ENCODE measurements around the gene DNAH17. TPM values are rescaled to one million over a fixed set of nuclear protein-coding genes. Genes with fewer than 3 reads are reported as not detected.

Gene DNAH17
- total and polyA plus RNA-seq, 2 of the 13 experiments (the other 11 are each of a cell fraction or from before 2014, with no cell fraction given), result 0.86 to 1.6 TPM

GRCh38 chr17:78396441-78397337 is 180.5 kb downstream of the DNAH17 start (continued):
- TF ChIP-seq ZNF460 (CRISPR knock-in tag; IDR thresholded peaks at IDR 0.05; ENCODE audit: borderline replicate concordance) (no peak), FOXO4 (CRISPR knock-in tag; conservative IDR thresholded peaks at IDR 0.05) (no peak), TBX2 (CRISPR knock-in tag; IDR thresholded peaks at IDR 0.05; ENCODE audit: borderline replicate concordance) (peak; percentile 23; the same call in 1 of the 2 replicates), ZKSCAN5 (CRISPR knock-in tag; IDR thresholded peaks at IDR 0.05) (no peak), MIER3 (CRISPR knock-in tag; IDR thresholded peaks at IDR 0.05; ENCODE audit: borderline replicate concordance) (no peak), ZNF569 (CRISPR knock-in tag; IDR thresholded peaks at IDR 0.05; ENCODE audit: borderline replicate concordance) (no peak), MLLT10 (CRISPR knock-in tag; IDR thresholded peaks at IDR 0.05) (no peak), SP4 (CRISPR knock-in tag; IDR thresholded peaks at IDR 0.05) (no peak), TBX3 (IDR thresholded peaks at IDR 0.05; ENCODE audit: borderline replicate concordance) (peak; percentile 6; the same call in 1 of the 2 replicates), GPBP1L1 (CRISPR knock-in tag; IDR thresholded peaks at IDR 0.05) (no peak), BCLAF1 (IDR thresholded peaks at IDR 0.05) (no peak), SKI (IDR thresholded peaks at IDR 0.05; ENCODE audit: partially characterized antibody) (peak; percentile 44), MAF1 (CRISPR knock-in tag; IDR thresholded peaks at IDR 0.05; ENCODE audit: borderline replicate concordance) (no peak), ATF3 (CRISPR knock-in tag; IDR thresholded peaks at IDR 0.05) (no peak), ZNF17 (CRISPR knock-in tag; IDR thresholded peaks at IDR 0.05) (no peak), KDM1A (CRISPR knock-in tag; IDR thresholded peaks at IDR 0.05) (no peak), THAP7 (CRISPR knock-in tag; IDR thresholded peaks at IDR 0.05) (no peak), ZFP91 (CRISPR knock-in tag; IDR thresholded peaks at IDR 0.05; ENCODE audit: borderline replicate concordance) (no peak), BCL3 (CRISPR knock-in tag; IDR thresholded peaks at IDR 0.05) (no peak)

Data from HepG2 (cell line).